ENCODE measurements around the gene NXN. TPM values are rescaled to one million over a fixed set of nuclear protein-coding genes. Genes with fewer than 3 reads are reported as not detected.
"Not testable (repeated sequence)": the region's sequence is repeated elsewhere in the genome, so short reads cannot be mapped to it uniquely, and the experiment has no call there.

NXN gene
- total and polyA plus RNA-seq, 9 donors: 5.5 to 34.8 (median 28.4) TPM

- H3K36me3 ChIP-seq: no peaks in the 10 kb centered on the region
- no peak overlapping the region for H3K4me3 ChIP-seq
- H3K4me1 ChIP-seq (ENCODE audit: insufficient read depth): peaks cover 9% of the 10 kb centered on the region
- no peak for TF ChIP-seq EP300 (IDR thresholded peaks at IDR 0.05)
- TF ChIP-seq POLR2A (IDR thresholded peaks at IDR 0.05): no peak
- TF ChIP-seq CTCF (IDR thresholded peaks at IDR 0.05): no peak
- no peaks in the 10 kb centered on the region for H3K27me3 ChIP-seq
- 75 to 78% (median 77%) methylated on average over 7 of the region's 7 CpGs for WGBS, 3 donors
- intact Hi-C loops (cut with DNase I): no loop called here
- no peak overlapping the region for H3K27ac ChIP-seq
- DNase-seq: no peak
- H3K9me3 ChIP-seq: no peaks in the 10 kb centered on the region
Measured at GRCh38 chr17:856149-856548, 123.4 kb downstream of the NXN start.

GRCh38 chr17:855569-855968 lies 124.0 kb downstream of the NXN start:
- no peaks in the 10 kb centered on the region for H3K36me3 ChIP-seq
- 80 to 87% (median 83%) methylated on average over 5 of the region's 5 CpGs for WGBS, 3 donors
- no peaks in the 10 kb centered on the region for H3K27me3 ChIP-seq
- no peak overlapping the region for H3K27ac ChIP-seq
- peaks cover 11% of the 10 kb centered on the region for H3K4me1 ChIP-seq (ENCODE audit: insufficient read depth)
- H3K9me3 ChIP-seq: no peaks in the 10 kb centered on the region
- intact Hi-C loops (cut with DNase I): no loop called here
- DNase-seq: no peak
- no peak for TF ChIP-seq EP300 (IDR thresholded peaks at IDR 0.05)
- no peak for TF ChIP-seq POLR2A (IDR thresholded peaks at IDR 0.05)
- TF ChIP-seq CTCF (IDR thresholded peaks at IDR 0.05): no peak
- H3K4me3 ChIP-seq: no peak overlapping the region

- 94 to 97% (median 97%) methylated on average over 9 of the region's 9 CpGs for WGBS, 3 donors
- H3K27me3 ChIP-seq; H3K4me3 ChIP-seq; H3K9me3 ChIP-seq; H3K36me3 ChIP-seq; DNase-seq; intact Hi-C loops (cut with DNase I); H3K27ac ChIP-seq: not testable (repeated sequence)
- H3K4me1 ChIP-seq (ENCODE audit: insufficient read depth): peaks cover 11% of the 10 kb centered on the region
Measured at GRCh38 chr17:852850-853249, 126.7 kb downstream of the NXN start.

GRCh38 chr17:852349-852748 lies 127.2 kb downstream of the NXN start:
- peaks cover 11% of the 10 kb centered on the region for H3K4me1 ChIP-seq (ENCODE audit: insufficient read depth)
- H3K9me3 ChIP-seq: no peaks in the 10 kb centered on the region
- no peak overlapping the region for H3K27ac ChIP-seq
- WGBS, 3 donors: 89 to 91% (median 89%) methylated on average over 10 of the region's 10 CpGs
- H3K36me3 ChIP-seq: no peaks in the 10 kb centered on the region
- H3K4me3 ChIP-seq: no peak overlapping the region
- TF ChIP-seq EP300 (IDR thresholded peaks at IDR 0.05) (no peak), CTCF (IDR thresholded peaks at IDR 0.05) (no peak), POLR2A (IDR thresholded peaks at IDR 0.05) (no peak)
- intact Hi-C loops (cut with DNase I): no loop called here
- H3K27me3 ChIP-seq: no peaks in the 10 kb centered on the region
- no peak for DNase-seq

GRCh38 chr17:851924-852323 lies 127.7 kb downstream of the NXN start:
- Histone ChIP-seq H3K4me3 (no peak overlapping the region), H3K27me3 (no peaks in the 10 kb centered on the region), H3K36me3 (no peaks in the 10 kb centered on the region), H3K4me1 (ENCODE audit: insufficient read depth) (peaks cover 11% of the 10 kb centered on the region), H3K27ac (no peak overlapping the region), H3K9me3 (no peaks in the 10 kb centered on the region)
- WGBS, 3 donors: 77 to 87% (median 84%) methylated on average over 13 of the region's 13 CpGs
- TF ChIP-seq CTCF (IDR thresholded peaks at IDR 0.05) (no peak), POLR2A (IDR thresholded peaks at IDR 0.05) (no peak), EP300 (IDR thresholded peaks at IDR 0.05) (no peak)
- DNase-seq: no peak
- intact Hi-C loops (cut with DNase I): no loop called here

Data from ovary (tissue), 9 donors.